T-helper 9 cell (primary cell): ENCODE measurements around the gene DDIT4.
A peak's percentile ranks its signal among the peaks of the same experiment; 100 is the strongest.
"Not testable (repeated sequence)": the region's sequence is repeated elsewhere in the genome, so short reads cannot be mapped to it uniquely, and the experiment has no call there.

Experiments
- DNase-seq: peaks from one replicate; pipeline ENCODE4 v3.0.0-alpha.2; 2020
- total RNA-seq, 2 donors: gene quantifications; one replicate each; lab custom pipeline; 2026; lab: John Stamatoyannopoulos, UW

The DDIT4 gene, protein sequence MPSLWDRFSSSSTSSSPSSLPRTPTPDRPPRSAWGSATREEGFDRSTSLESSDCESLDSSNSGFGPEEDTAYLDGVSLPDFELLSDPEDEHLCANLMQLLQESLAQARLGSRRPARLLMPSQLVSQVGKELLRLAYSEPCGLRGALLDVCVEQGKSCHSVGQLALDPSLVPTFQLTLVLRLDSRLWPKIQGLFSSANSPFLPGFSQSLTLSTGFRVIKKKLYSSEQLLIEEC
- total RNA-seq, result 71.9 to 447 reads per million in 2 donors

DNA sequence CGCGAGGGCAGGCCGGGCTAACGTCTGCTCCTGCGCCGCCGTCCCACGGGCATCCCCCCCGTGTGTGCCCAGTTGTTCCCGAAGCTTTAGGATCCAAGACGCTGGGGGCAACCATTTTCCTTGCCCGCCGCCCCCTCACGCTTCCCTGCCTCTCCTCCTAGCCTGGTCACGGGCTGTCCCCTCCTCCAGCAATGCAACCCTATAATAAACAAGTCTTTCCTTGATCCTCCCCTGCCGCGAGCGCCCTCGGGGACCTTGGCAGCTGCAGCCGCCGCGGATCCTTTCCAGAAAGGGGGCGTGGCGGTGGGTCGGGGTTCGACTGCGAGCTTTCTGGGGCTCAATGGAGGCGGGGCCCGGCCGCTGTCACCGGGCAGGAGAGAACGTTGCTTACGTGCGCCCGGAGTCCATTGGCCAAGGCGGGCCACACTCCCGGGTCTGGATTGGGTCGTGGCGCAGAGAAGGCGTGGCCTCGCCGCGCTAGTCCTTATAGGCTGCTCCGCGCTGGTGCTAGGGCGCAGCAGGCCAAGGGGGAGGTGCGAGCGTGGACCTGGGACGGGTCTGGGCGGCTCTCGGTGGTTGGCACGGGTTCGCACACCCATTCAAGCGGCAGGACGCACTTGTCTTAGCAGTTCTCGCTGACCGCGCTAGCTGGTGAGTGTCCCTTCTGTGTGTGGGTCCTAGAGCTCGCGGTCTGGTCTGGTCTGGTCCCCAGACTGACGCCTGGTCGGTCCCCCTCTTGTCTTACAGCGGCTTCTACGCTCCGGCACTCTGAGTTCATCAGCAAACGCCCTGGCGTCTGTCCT, at the start of gene DDIT4:
DDIT4 (plus strand) TSS at position 515 of the 803 bp plus-strand sequence. CDS start 293 bp downstream, outside the sequence.
- DNase-seq, result peak; percentile 94

DNA sequence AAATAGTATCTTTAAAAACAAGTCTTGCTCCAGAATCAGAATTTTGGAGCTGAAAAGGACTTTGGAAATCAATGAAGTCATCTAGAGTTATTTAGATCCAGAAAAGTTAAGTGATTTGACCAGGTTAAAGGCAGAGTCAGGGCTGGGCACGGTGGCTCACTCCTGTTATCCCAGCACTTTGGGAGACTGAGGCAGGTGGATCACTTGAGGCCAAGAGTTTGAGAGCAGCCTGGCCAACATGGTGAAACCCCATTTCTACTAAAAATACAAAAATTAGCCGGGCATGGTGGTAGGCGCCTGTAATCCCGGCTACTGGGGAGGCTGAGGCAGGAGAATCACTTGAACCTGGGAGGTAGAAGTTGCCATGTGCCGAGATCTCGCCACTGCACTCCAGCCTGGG, 49.5 kb upstream of the DDIT4 start:
- not testable (repeated sequence) for DNase-seq

DNA sequence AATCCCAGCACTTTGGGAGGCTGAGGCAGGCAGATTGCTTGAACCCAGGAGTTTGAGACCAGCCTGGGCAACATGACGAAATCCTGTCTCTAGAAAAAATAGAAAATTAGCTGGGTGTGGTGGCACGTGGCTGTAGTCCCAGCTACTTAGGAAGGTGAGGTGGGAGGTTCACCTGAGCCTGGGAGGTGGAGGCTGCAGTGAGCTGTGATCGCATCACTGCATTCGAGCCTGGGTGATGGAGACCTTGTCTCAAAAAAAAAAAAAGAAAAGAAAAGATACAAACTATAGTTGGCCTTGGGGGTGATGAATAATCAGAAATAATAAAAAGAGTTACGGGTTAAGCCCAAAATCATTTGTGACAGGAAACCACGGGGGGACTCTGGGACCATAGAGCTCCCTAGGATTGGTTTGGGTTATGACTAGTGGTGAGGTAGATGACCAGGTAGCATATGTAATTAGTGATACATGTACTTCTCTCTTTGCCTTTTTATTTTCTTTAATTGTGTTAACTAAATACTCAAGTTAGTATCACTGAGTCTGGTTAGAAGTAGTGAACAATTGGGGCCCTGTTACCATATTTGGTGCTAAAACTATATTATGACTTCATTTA, 47.2 kb upstream of the DDIT4 start:
- no peak for DNase-seq

DNA sequence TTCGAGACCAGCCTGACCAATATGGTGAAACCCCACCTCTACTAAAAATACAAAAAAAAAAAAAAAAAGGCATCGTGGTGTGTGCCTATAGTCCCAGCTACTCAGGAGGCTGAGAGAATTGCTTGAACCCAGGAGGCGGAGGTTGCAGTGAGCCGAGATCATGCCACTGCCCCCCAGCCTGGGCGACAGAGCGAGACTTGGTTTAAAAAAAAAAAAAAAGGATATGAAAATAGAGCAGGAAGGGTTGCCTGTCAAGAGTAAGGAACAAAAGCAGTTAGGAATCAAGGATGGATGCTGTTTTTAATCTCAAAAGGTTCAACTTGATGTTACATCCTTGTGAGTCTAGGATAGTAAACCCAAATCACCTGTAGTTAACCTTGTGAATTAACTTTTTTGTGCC, 45.9 kb upstream of the DDIT4 start:
- DNase-seq, result no peak

DNA sequence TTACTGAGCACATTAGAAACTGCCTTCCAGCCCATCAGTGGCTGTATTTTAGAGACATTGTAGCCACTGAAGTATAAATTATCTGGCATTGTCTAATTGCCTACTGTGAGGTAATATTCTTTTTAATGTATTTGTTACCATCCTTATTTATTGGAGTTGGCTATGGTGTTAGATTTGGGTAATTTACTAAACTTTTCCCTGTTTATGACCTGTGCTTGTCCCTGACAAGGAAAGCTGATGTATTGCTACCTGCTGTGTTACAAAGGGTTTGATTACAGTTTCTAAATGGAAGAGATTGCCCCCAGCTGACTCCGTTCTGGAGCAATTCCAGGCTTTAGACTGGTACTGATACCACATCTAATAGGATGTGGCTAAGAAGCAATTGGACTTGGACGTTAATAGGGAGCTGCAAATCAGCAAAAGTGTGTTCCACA, 45.4 kb upstream of the DDIT4 start:
- no peak for DNase-seq

DNA sequence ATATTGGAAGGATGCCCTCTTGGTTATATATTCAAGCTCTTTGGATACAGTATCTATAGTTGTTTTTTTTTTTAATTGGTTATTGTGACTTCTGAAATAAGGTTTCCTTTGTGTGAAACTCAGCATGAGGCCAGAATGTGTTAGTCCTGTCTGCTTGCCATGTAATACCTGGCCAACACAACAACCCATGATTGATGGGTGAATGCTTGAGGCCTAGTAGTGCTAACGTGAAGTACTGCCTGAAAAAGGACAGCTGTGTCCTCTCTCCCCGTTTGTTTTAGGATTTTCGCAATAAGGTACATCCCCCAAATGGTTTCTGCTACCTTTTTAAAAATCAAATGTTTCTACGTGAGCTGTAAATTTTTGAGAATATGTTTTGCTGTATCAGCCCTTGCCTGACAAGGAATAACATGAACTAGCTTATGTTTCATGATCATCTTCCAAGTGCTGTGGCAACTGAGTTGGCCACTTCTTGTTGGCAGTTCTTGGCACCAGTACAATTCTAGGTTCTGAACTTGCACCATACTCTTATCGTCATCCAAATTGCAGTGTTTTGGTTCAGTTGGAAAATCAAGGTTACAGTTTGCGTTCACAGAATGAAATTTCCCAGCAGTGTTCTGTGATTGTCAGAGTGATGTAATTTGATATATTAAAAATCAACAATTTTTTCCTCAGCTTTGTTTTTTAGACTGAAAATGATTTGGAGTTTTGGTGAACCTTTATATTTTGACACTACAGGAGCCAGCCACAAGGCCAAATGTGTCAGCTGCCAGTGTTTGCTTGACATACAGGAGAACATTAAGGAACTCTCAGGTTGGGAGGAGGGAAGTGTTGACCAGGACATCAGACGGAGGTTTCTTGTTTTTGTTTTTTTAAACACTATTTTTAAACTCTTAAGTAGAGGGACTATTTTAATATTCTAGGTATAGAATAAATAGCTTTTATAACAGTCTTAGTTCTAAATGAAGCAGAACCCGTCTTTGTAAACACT, 44.2 kb upstream of the DDIT4 start:
- no peak for DNase-seq

DNA sequence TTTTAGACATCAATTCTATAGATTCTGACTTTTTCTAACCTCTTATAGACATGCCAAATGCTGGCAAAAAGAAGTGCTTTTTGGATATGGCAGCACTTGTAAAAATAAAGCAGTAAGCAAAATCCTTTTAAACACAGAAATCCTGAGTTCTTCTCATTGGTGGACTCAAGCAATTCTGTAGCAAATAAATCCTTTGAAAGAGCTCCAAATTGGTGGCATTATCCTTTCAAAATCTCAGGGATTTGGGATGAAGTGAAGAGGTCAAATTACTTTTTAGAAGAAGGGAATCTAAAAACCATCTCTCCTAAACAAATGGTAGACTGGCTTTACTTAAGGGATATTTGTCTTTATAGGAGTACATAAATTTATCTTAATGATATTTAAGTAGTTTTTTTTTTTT, 40.1 kb upstream of the DDIT4 start:
- DNase-seq, result no peak

DNA sequence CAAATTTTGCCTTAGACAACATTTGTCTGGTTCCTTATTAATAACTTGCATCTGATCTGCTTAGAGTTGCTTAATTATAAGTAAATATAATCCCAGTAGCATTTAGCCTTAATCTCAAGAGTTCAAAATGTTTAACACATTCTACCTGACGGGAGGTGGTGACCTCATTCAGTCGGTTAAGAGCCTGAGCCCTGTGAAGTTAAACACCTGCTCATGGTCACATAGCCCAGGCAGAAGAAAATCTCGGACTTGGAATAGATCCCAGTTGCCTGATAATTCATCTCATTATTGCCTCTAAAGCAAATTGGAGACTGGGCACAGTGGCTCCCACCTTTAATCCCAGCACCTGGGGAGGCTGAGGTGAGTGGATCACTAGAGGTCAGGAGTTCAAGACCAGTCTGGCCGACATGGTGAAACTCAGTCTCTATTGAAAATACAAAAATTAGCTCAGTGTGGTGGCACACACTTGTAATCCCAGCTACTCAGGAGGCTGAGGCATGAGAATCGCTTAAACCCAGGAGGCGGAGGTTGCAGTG, 39.1 kb upstream of the DDIT4 start:
- no peak for DNase-seq

DNA sequence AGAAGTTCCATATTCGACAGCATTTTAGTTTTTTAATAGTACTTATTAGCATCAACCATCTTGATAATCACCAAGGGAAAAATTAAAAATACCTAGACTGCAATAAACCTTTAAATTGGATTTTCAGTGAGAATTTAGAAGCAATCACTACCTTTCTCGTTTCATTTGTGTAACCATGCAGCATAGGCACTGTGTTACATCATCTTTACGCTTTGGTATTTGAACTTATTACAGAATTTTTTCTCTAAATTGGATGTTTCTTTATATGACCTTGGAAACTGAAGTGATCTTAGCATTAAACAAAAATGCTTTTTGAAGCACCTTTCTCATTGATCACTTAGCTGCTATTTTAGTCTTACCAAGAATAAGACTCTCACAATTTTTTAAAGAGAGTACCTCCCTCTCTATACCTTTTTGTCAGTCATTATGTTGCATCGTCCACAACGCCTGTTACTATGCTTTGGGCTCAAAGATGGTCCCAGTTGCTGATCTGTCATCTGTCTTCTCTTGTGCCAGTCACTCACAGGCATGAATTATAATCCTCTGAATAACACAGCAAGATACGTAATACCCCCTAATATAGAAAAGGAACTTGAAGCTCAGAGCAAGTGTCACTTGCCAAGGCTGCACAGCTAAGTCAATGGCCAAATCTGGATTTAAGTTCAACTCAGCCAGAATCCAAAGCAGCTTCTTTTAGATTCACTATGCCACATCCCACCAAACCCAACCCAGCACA, 38.0 kb upstream of the DDIT4 start:
- no peak for DNase-seq

DNA sequence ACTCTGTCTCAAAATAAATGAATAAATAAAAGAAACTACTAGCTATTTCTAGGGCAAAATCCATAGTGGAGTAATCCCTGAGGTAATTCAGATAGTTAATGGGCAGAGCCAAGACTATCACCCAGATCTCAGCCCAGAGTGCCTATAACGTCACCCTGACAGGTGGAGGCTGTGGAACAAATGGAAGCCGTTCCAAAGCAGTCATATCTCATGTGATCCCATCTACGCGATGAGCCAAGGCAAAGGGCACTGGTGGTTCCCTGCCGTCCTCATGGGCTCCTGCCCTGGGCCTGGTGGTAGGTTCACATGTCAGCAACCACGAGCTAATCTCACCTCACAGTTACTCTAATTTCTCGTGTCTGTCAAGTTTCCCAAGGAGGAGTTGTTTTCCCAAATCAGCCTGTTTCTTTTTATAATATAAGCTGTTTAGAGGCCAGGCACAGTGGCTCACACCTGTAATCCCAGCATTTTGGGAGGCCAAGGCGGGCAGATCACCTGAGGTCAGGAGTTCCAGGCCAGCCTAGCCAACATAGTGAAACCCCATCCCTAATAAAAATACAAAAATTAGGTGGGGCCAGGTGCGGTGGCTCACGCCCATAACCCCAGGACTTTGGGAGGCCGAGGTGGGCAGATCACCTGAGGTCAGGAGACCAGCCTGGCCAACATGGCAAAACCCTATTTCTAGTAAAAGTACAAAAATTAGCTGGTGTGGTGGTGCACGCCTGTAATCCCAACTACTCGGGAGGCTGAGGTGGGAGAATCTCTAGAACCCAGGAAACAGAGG, 35.1 kb upstream of the DDIT4 start:
- no peak for DNase-seq

DNA sequence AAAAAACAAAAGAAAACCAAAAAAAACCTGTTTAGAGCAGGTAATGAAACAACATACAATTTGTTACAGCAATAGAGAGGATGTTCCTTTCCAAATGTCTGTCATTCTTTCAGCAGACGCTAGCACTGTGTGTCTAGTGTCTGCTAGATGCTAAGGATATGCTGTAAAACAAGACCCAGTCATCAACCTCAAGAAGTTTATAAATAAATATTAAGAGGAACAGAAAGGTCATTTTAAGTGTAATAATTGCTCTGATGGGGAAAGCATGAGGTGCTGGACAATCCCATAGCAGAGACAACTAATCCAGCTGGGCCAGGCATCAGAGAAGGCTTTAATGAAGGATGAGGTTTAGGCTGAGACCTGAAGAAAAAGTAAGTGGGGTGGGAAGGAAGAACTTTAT, 34.3 kb upstream of the DDIT4 start:
- DNase-seq, result no peak

DNA sequence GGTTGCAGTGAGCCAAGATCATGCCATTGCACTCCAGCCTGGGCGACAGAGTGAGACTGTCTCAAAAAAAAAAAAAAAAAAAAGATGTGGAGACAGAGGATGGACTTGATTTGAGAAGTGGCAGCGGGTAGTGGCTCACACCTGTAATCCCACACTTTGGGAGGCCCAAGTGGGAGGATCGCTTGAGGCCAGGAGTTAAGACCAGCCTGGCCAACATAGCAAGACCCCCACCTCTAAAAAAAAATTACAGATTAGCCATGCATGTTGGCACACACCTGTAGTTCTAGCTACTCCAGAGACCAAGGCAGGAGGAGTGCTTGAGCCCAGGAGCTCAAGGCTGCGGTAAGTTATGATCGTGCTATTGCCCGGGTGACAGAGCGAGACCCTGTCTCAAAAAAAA, 33.4 kb upstream of the DDIT4 start:
- no peak for DNase-seq

DNA sequence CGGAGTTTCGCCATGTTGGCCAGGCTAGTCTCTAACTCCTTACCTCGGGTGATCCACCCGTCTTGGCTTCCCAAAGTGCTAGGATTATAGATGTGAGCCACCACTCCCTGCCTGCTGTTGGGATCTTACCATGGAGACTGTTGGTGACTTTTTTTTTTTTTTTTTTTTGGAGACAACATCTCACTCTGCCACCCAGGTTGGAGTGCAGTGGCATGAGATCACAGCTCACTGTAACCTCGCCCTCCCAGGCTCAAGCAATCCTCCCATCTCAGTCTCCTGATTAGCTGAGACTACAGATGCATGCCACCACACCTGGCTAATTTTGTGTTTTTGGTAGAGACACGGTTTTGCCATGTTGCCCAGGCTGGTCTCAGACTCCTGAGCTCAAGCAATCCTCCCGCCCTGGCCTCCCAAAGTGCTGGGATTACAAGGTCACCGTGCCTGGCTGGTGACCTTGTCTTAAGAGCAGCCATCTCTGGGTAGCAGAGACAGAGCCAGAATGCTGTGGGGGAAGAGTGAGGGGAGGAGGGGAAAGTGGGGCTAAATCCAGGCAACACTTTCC, 32.0 kb upstream of the DDIT4 start:
- no peak for DNase-seq

DNA sequence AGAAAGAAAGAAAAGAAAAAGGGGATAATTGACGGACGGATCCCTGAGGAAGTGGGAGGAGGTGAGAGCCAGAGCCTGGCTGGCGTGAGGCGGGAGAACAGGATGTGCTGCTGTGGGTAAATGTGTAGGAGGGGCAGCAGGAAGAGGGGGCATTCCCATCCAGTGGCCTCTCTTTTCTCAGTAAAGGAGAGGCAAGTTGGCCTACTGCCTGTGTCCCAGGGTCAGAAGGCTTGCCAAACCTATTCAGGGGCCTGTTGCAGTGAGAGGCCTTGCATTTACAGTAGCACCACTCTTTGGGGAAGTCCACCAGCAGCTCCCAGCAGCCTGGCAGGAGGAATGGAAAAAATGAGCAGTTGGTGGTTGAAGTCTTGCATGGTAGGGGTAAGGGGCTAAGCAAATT, 31.0 kb upstream of the DDIT4 start:
- DNase-seq, result no peak

DNA sequence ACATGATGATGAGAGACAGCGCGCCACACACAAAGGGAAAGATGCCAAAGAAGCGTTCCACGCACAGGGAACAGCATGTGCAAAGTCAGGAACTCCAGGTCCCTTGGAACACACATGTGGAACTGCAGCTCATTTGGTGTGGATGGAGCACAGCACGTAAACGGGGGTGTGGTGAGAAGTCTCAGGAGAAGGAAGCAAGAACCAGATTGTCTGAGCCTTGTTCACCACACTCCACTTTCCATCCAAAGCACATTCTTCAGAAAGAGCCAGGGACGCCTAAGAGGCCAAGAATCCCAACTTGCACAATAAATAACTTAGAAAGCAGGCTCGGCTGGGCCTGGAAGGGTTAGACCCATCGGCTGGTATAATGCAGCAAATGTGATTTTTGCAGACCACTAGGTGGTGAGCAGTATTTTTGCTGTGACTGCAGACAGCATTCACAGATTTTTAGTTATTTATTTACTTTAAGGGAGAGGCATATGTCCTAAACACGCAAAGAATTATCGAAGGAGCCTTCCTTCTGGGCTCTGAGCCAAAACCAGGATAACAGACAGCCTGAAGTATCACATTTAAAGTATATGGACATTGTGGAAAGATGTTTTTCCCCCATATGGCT, 29.8 kb upstream of the DDIT4 start:
- no peak for DNase-seq

DNA sequence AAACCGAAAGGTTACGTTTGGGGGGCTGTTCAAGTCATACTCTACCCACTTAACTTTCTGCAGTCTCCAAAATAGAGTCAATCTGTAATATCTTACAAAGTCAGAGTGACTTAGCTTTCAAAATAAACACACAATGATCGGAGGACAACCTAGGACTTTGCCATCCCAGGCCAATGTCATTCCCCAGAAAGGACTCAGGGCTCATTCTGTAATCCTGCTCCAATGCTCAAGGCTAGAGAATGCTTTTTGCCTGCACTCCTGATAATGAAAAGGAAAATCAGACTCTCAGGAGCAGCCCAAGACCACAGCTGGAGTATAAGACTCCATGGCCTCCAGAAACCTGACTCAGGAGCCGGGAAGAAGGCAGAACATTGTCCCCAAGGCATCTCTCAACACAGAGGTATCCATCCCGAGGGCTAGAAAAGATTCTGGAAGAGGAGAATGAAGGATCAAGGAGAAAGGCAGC, 29.1 kb upstream of the DDIT4 start:
- DNase-seq, result no peak

DNA sequence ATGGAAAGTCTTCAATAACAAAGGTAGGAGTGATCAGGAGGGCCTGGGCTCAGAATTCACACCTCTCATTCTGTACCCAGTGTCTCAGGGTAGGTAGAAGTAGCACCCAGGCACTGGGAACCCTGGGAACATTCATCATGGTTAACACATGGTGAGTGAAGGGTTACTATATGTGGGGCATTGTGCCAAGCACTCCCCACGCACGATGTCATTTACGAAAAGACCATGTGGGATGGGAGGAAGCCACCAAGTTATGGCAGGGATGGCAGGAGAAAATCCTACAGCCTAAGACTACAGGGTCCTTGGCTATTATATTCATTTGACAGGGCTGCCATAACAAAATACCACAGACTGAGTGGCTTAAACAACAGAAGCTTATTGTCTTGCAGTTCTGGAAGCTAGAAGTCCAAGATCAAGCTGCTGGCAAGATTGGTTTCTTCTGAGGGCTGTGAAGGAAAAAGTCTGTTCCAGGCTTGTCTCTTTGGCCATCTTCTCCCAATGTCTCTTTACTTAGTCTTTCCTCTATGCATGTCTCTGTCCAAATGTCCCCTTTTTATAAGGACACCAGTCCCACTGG, 27.7 kb upstream of the DDIT4 start:
- no peak for DNase-seq

DNA sequence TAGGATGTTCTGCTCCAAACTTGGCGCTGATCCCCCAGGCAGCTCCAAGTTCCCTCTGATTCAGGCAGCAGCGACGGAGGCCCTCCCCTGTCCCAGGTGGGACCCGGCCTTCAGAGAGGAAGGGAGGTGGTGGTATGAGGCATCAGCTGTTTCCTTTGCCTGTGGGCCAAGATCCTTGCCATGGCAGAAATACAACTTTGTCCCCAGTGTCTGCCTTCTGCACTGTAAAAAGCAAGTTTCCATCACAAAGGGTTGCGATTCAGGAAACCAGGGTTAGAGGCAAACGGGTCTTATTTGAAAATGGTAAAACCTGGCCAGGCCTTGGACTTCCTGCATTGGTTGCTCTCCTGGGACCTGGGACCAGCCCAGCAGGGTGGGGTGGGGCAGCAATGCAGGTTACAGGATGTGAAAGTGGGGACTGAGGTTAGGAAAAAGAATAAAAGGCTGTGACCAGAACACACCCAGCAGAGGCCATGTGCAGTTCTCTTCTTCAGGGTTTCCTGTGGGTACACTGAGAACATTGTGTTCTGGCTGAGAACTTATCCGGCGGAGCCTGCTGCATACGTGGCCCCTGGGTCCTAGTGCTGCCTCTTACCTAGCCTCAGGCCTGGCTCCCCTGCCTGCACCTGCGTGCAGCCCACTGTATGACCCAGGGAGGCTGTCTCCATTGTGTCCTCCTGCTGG, 25.1 kb upstream of the DDIT4 start:
- DNase-seq, result peak; percentile 51
